DND-41 (cell line): ENCODE results near the gene CHRNA9.

Experiments used
- CTCF ChIP-seq: IDR thresholded peaks from 2 replicates; pipeline ENCODE4 v1.5.1; 2012; ENCODE audit warnings: borderline replicate concordance, low read length, moderate library complexity, mild to moderate bottlenecking; ENCODE audit not compliant: poor library complexity, severe bottlenecking; ENCODE audit errors: extremely low read depth
- EZH2 ChIP-seq: IDR thresholded peaks from 3 replicates; pipeline ENCODE4 v1.6.1; 2012; ENCODE audit warnings: borderline replicate concordance, low read depth, mild to moderate bottlenecking, moderate library complexity, low read length, inconsistent platforms; ENCODE audit not compliant: severe bottlenecking

- TF ChIP-seq CTCF (no peak), EZH2 (no peak)
Observed at GRCh38 chr4:40403081-40403480, 67.9 kb downstream of the CHRNA9 start.
